ENCODE results near the gene PCDHB2.
"Not testable (repeated sequence)": the region's sequence is repeated elsewhere in the genome, so short reads cannot be mapped to it uniquely, and the experiment has no call there.

Gene PCDHB2

GRCh38 chr5:141121563-141121962, 27.1 kb downstream of the PCDHB2 start, which contains the start of gene PCDHB4:
PCDHB4 (plus strand) TSS chr5:141121818; CDS start chr5:141121999, 181 bp downstream.
- H3K4me3 ChIP-seq (ENCODE audit: low read length): no peak within 1 kb of the TSS
- TF ChIP-seq CTCF (IDR thresholded peaks at IDR 0.05; ENCODE audit: insufficient read depth, low read depth, low read length, missing control alignments): peak; percentile 18
- no peak for DNase-seq (ENCODE audit: low read depth)

- no peak overlapping the region for H3K4me3 ChIP-seq (ENCODE audit: low read length)
- no peak for DNase-seq (ENCODE audit: low read depth)
- TF ChIP-seq CTCF (IDR thresholded peaks at IDR 0.05; ENCODE audit: insufficient read depth, low read depth, low read length, missing control alignments): no peak
Observed at GRCh38 chr5:141121985-141122384, 27.6 kb downstream of the PCDHB2 start.

- DNase-seq (ENCODE audit: low read depth); H3K4me3 ChIP-seq (ENCODE audit: low read length): not testable (repeated sequence)
Observed at GRCh38 chr5:141123396-141124135, 29.2 kb downstream of the PCDHB2 start.

GRCh38 chr5:141127305-141127704, 32.9 kb downstream of the PCDHB2 start:
- no peak for TF ChIP-seq CTCF (IDR thresholded peaks at IDR 0.05; ENCODE audit: insufficient read depth, low read depth, low read length, missing control alignments)
- no peak for DNase-seq (ENCODE audit: low read depth)
- no peak overlapping the region for H3K4me3 ChIP-seq (ENCODE audit: low read length)

GRCh38 chr5:141135030-141135717, 40.8 kb downstream of the PCDHB2 start, which contains the start of gene PCDHB5:
PCDHB5 (plus strand) TSS chr5:141135206; CDS start chr5:141135435, 229 bp downstream.
- DNase-seq (ENCODE audit: low read depth): peak; percentile 3
- peak; percentile 36 for TF ChIP-seq CTCF (IDR thresholded peaks at IDR 0.05; ENCODE audit: insufficient read depth, low read depth, low read length, missing control alignments)
- H3K4me3 ChIP-seq (ENCODE audit: low read length): peak within 1 kb of the TSS; percentile 14

- no peak for DNase-seq (ENCODE audit: low read depth)
- H3K4me3 ChIP-seq (ENCODE audit: low read length): no peak overlapping the region
- TF ChIP-seq CTCF (IDR thresholded peaks at IDR 0.05; ENCODE audit: insufficient read depth, low read depth, low read length, missing control alignments): no peak
Observed at GRCh38 chr5:141135718-141136266, 41.4 kb downstream of the PCDHB2 start.

- H3K4me3 ChIP-seq (ENCODE audit: low read length); DNase-seq (ENCODE audit: low read depth): not testable (repeated sequence)
Observed at GRCh38 chr5:141137346-141137745, 42.9 kb downstream of the PCDHB2 start.

Data from epithelial cell of esophagus (primary cell).